Gastrocnemius medialis (tissue), 4 donors: ENCODE measurements around the gene ENTREP1. TPM values are rescaled to one million over a fixed set of nuclear protein-coding genes. Genes with fewer than 3 reads are reported as not detected.
"Not testable (repeated sequence)": the region's sequence is repeated elsewhere in the genome, so short reads cannot be mapped to it uniquely, and the experiment has no call there.

Experiments
- ATAC-seq, 2 donors: fragments of 150-250 bp; one replicate each; pipeline ENCODE4 v1.9.1; 2016
- DNase-seq, 2 donors: peaks; one replicate each; pipeline ENCODE4 v3.0.0-alpha.2; 2019
- H3K27ac ChIP-seq, 4 donors: fragments of 200-600 bp; sonication (generic); 1 replicate in 1 of 4; 2 replicates in 3 of 4; pipeline ENCODE4 v1.5.1; 2016 to 2018; ENCODE audit warnings: mild to moderate bottlenecking in 2 of 4, moderate library complexity in 1 of 4
- H3K27me3 ChIP-seq, 3 donors: fragments of 200-600 bp; sonication (generic) in 2 of 3; 1 replicate in 1 of 3; 2 replicates in 2 of 3; pipeline versions ENCODE4 v1.5.1 to v1.6.0; 2016 to 2019; ENCODE audit warnings: mild to moderate bottlenecking in 1 of 3, moderate library complexity in 1 of 3
- H3K36me3 ChIP-seq, 2 donors: fragments of 200-600 bp; sonication (generic) in 1 of 2; one replicate each; pipeline ENCODE4 v1.5.1; 2017 to 2018
- H3K4me1 ChIP-seq, 2 donors: fragments of 200-600 bp; sonication (generic) in 1 of 2; one replicate each; pipeline ENCODE4 v1.5.1; 2016 to 2017; ENCODE audit warnings: mild to moderate bottlenecking in 2 of 2
- H3K4me3 ChIP-seq, 4 donors: fragments of 200-600 bp; sonication (generic) in 3 of 4; 1 replicate in 1 of 4; 2 replicates in 3 of 4; pipeline ENCODE4 v1.5.1; 2016 to 2019; ENCODE audit warnings: mild to moderate bottlenecking in 2 of 4
- H3K9me3 ChIP-seq, 3 donors: fragments of 200-600 bp; sonication (generic) in 2 of 3; 1 replicate in 1 of 3; 2 replicates in 2 of 3; pipeline ENCODE4 v1.5.1; 2016 to 2019
- CTCF ChIP-seq, 5 experiments: fragments of 450-650 bp in 3 of 5; fragments of 200-600 bp in 2 of 5; sonication (generic) in 2 of 5; IDR thresholded peaks in 4 of 5; conservative IDR thresholded peaks in 1 of 5; 1 replicate in 4 of 5; 2 replicates in 1 of 5; pipeline ENCODE4 v1.5.1; 2016 to 2019; ENCODE audit warnings: antibody characterized with exemption in 5 of 5, mild to moderate bottlenecking in 3 of 5, moderate library complexity in 3 of 5
- POLR2A ChIP-seq, 2 donors: fragments of 450-650 bp; IDR thresholded peaks; one replicate each; pipeline ENCODE4 v1.6.1; 2017; ENCODE audit warnings: antibody characterized with exemption in 2 of 2, mild to moderate bottlenecking in 2 of 2, moderate library complexity in 2 of 2
- in situ Hi-C, 4 donors: fragments of 200-750 bp; cut with MboI; loops; one replicate each; pipeline versions ENCODE4 v1.15.0 to v1.8.0; 2017; ENCODE audit warnings: low sequenced_read_pairs in 4 of 4
- intact Hi-C: fragments of 100-400 bp; cut with DNase I; formaldehyde crosslinking; loops from one replicate; pipeline ENCODE4 v1.15.1; 2023; ENCODE audit warnings: low total_unique reads
- total RNA-seq, 4 donors: library from RNA; depleted of rRNA; stranded (reverse); fragments of >200 nt; gene quantifications; one replicate each; pipeline versions ENCODE4 v1.1.0 to v1.2.3, GENCODE V29; 2016

ENTREP1 gene
- total RNA-seq, 4 donors from 2014 or later: 10.8 to 26.8 (median 17.1) TPM

DNA sequence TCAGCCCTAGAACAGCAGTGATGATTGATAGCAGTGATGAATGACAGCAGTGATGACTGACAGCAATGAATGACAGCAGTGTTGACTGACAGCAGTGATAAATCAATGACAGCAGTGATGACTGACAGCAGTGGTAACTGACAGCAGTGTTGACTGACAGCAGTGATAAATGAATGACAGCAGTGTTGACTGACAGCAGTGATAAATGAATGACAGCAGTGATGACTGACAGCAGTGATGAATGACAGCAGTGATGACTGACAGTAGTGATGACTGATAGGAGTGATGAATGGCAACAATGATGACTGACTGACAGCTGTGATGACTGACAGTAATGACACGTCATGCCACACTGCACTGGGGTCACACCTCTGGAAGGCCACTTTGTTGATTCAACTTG lies 106.8 kb downstream of the ENTREP1 start:
- no peaks in the 10 kb centered on the region for H3K27me3 ChIP-seq
- H3K27ac ChIP-seq: no peak overlapping the region
- ATAC-seq (no peak), DNase-seq (no peak)
- H3K4me1 ChIP-seq: no peaks in the 10 kb centered on the region
- no peaks in the 10 kb centered on the region for H3K36me3 ChIP-seq
- no peaks in the 10 kb centered on the region for H3K9me3 ChIP-seq
- intact Hi-C loops (no loop called here), in situ Hi-C loops (no loop called here)
- TF ChIP-seq POLR2A (IDR thresholded peaks at IDR 0.05) (no peak), CTCF (IDR thresholded peaks at IDR 0.05 in 4 of 5, conservative IDR thresholded peaks at IDR 0.05 in 1 of 5) (no peak)
- H3K4me3 ChIP-seq: no peak overlapping the region

- Histone ChIP-seq H3K27ac (no peak overlapping the region), H3K27me3 (no peaks in the 10 kb centered on the region), H3K9me3 (no peaks in the 10 kb centered on the region), H3K36me3 (no peaks in the 10 kb centered on the region), H3K4me1 (no peaks in the 10 kb centered on the region), H3K4me3 (no peak overlapping the region)
- no peak for ATAC-seq
- intact Hi-C loops (no loop called here), in situ Hi-C loops (no loop called here)
- no peak for TF ChIP-seq POLR2A (IDR thresholded peaks at IDR 0.05)
- no peak for TF ChIP-seq CTCF (IDR thresholded peaks at IDR 0.05 in 4 of 5, conservative IDR thresholded peaks at IDR 0.05 in 1 of 5)
- no peak for DNase-seq
Observed at GRCh38 chr9:69432623-69433022, 107.6 kb downstream of the ENTREP1 start.

GRCh38 chr9:69433392-69433791 lies 108.4 kb downstream of the ENTREP1 start:
- no peaks in the 10 kb centered on the region for H3K9me3 ChIP-seq
- TF ChIP-seq CTCF (IDR thresholded peaks at IDR 0.05 in 4 of 5, conservative IDR thresholded peaks at IDR 0.05 in 1 of 5): no peak
- no peak for TF ChIP-seq POLR2A (IDR thresholded peaks at IDR 0.05)
- H3K27ac ChIP-seq: no peak overlapping the region
- in situ Hi-C loops (no loop called here), intact Hi-C loops (no loop called here)
- H3K4me1 ChIP-seq: no peaks in the 10 kb centered on the region
- no peak overlapping the region for H3K4me3 ChIP-seq
- no peaks in the 10 kb centered on the region for H3K27me3 ChIP-seq
- ATAC-seq (no peak), DNase-seq (no peak)
- H3K36me3 ChIP-seq: no peaks in the 10 kb centered on the region

- DNase-seq: no peak
Observed at GRCh38 chr9:69433968-69434367, 109.0 kb downstream of the ENTREP1 start.

GRCh38 chr9:69439654-69440053 lies 114.6 kb downstream of the ENTREP1 start:
- intact Hi-C loops, ATAC-seq, H3K4me3 ChIP-seq, H3K9me3 ChIP-seq, H3K27me3 ChIP-seq, in situ Hi-C loops, DNase-seq, H3K36me3 ChIP-seq, H3K27ac ChIP-seq: not testable (repeated sequence)
- H3K4me1 ChIP-seq: peaks cover 9 to 11% of the 10 kb centered on the region in 2 donors

More at GRCh38 chr9:69433968-69434367, 109.0 kb downstream of the ENTREP1 start:
- no peaks in the 10 kb centered on the region for H3K4me1 ChIP-seq
- no peak for ATAC-seq
- no peaks in the 10 kb centered on the region for H3K27me3 ChIP-seq
- H3K4me3 ChIP-seq: no peak overlapping the region
- H3K27ac ChIP-seq: no peak overlapping the region
- no peaks in the 10 kb centered on the region for H3K36me3 ChIP-seq
- in situ Hi-C loops (no loop called here), intact Hi-C loops (no loop called here)
- TF ChIP-seq POLR2A (IDR thresholded peaks at IDR 0.05) (no peak), CTCF (IDR thresholded peaks at IDR 0.05 in 4 of 5, conservative IDR thresholded peaks at IDR 0.05 in 1 of 5) (no peak)
- no peaks in the 10 kb centered on the region for H3K9me3 ChIP-seq

DNA sequence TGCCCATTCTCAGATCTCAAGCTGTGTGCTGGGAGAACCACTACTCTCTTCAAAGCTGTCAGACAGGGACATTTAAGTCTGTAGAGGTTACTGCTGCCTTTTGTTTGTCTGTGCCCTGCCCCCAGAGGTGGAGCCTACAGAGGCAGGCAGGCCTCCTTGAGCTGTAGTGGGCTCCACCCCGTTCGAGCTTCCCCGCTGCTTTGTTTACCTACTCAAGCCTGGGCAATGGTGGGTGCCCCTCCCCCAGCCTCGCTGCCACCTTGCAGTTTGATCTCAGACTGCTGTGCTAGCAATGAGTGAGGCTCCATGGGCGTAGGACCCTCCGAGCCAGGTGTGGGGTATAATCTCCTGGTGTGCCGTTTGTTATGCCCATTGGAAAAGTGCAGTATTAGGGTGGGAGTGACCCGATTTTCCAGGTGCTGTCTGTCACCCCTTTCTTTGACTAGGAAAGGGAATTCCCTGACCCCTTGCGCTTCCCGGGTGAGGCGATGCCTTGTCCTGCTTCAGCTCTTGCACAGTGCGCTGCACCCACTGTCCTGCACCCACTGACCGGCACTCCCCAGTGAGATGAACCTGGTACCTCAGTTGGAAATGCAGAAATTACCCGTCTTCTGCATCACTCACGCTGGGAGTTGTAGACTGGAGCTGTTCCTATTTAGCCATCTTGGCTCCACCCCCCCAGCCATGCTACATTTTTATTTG lies 115.4 kb downstream of the ENTREP1 start:
- ATAC-seq, in situ Hi-C loops, H3K36me3 ChIP-seq, H3K4me3 ChIP-seq, H3K27me3 ChIP-seq, H3K9me3 ChIP-seq, intact Hi-C loops, H3K27ac ChIP-seq, DNase-seq: not testable (repeated sequence)
- peaks cover 9 to 11% of the 10 kb centered on the region in 2 donors for H3K4me1 ChIP-seq
